NK-92 treated with Interleukin-12 subunit alpha and Interleukin-12 subunit beta, amount 100 ng/mL, for 24 hours (cell line): ENCODE data around the gene ABHD17C.

Experiments
- DNase-seq: peaks from one replicate; lab custom pipeline; 2025; lab: John Stamatoyannopoulos, UW

The ABHD17C gene

DNA sequence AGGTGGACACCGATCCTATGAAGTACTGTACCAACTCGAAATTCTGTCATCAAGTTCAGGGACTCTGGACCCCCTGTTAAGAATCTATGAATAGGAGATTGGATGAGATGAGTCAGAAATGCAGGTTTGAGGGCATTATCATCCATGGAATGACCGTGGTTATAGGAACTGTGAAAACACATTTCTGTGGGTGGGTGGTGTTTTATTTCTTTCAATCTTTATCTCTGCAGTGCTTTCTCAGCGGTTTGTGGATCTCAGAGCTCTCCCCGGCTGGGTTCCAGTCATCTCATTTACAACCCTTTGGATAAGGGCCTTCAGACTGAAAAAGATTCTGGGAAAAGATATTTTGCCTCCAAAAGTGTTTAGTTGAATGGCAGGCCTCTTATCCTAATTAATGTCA, 5.4 kb upstream of the ABHD17C start:
- DNase-seq, result no peak

DNA sequence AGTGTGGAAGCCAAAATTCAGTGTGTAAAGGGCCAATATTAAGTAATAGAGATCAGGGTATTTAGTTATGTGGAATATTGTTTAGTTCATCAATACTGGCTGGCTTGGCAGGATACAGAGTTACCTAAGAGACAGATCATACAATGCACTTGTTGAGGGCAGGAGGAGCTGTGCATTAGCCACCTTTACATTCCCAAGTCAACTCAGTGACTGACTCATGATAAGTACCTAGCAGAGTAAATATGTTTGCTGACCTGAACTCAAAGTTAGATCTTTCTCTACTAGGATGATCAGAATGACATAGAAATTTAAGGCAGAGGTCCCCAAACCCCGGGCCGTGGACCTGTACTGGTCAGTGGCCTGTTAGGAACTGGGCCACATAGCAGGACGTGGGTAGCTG, 3.5 kb upstream of the ABHD17C start:
- no peak for DNase-seq

DNA sequence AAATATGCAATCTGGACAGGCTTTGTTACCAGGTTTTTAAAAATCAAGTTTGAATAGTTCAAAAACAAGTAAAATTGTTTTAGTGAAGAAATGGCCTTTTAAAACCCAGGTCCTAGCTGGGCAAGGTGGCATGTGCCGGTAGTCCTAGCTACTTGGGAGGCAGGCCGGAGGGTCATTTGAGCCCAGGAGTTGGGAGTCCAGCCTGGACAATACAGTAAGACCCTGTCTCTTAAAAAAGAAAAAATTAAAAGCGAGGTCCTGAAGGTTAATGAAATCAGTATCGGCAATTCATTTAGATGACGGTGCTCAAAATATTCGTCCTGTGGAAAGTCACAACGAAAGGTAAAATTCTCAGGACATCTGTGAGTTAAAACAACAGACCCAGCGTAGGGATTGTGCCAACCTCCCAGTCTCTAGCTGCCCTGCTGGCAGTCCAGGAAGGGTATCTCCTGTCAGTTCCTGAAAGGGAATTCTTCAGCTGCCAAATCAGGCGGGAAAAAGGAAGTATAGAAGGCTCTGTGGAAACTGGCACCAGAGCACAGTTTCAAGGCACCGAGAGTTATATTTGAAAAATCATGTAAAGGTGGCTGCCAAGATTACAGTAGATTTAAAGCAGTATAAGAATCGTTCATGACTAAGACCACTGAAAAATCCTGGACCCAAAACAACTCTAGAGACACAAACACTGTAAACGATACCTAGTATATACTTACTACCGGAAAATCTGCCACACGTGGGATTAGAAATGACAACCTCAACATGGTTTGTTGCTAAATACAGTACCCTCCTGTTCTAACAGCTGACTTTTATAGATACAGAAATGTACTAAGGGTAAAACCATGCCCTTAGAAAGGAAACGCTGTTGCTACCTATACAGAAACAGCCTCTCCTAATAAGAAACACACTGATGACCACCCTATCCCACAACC, 1.2 kb upstream of the ABHD17C start:
- DNase-seq, result no peak

DNA sequence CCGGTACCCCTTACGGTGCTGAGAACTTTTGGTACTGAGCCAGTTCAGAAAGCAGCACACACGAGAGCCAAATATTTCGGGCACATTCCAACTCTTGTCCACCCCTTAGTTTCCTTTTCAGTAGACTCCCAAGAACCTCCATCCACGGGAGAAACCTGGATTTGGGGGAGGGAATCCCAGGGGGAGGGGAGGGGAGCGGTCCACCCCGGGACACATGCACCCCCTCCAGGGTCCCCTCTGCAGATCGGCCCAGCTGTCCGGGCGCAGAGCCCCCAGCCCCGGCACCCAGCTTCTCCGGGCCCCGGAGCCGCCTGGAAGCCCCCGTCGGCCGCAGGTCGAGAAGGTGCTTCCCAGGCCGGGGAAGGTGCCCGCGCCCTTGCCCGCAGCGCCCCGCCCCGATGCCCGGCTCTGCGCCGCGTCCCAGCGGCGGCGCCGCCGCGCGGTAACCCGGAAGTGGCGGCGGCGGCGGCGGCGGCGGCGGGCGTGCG, 455 bp upstream of the ABHD17C start:
- peak; percentile 13 for DNase-seq

DNA sequence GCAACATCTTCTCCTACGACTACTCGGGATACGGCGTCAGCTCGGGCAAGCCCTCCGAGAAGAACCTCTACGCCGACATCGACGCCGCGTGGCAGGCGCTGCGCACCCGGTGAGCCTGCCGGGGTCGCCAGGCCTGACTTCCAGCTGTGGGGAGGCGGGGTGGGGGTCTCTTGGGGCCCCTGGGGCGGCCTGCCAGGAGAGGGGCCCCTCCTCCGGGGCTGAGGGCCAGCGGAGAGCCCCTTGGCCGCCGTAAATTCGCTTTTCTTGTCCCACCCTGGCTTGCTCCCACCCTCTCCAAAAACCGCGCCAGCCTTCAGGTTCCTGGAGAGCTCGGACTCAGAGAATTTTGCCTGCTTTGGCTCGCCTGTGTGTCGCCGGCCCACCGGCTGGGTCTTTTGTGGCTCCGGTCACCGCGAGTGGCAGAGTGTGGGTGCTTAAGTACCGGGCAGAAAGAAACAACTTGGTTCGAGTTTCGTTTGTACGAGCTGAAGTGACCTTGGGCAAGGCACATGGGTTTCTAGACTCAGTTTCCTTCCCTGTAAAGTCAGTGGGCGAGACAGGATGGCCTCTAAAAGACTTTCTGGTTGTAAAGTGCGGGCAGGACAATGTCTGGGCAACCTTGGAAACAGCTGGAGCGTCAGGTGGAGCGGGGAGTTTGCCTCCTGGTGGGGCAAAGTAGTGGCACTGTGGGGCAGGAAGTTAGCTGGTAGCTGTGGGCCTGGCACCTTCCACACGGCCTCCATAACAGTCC, 976 bp downstream of the ABHD17C start:
- no peak for DNase-seq

DNA sequence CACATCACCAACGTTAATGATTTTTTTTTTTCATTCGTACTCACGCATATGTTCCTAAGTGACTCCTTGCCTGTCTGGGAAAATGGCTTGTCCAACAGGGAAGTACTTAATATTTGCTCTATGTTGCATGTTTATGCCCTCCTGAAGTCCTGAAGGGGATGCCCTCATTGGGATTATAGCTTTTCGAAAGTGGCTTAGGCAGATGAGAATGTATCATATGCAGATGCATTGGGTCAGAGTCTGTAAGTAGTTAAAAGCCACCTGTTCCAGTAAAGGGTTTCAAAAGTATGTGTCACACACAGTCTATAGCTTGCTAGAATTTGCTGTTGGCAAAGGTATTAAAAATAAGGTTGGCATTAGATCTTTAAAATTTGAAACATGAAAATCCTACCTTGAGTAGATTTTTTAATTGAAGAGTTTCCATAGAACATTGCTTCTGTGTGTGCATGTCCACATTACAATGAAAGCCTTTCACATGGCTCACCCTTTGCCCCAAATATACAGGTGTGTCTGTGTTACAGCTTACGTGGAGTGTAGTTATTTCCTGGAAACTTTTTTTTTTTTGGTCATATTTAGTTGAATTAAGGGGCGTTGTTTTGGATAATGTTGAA, 2.1 kb downstream of the ABHD17C start:
- no peak for DNase-seq

DNA sequence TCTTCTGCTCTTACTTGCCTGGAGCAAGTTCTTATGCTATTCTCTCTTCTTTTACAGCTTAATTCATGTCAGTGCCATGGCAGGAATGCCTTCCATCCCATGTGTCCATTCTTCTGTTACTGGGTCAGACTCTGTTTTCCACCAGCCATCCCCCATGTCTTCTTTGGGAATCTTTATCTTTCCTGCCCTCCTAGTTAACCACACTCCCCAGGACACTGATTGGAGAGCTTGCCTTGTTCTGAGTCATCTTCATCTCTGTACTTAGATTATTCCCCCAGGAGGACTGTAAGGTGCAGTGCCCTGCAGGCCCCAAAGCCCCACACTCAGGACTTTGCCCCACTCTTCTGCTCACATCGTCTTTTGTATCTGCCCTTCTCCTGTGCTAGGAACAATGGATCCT, 3.6 kb downstream of the ABHD17C start:
- no peak for DNase-seq

DNA sequence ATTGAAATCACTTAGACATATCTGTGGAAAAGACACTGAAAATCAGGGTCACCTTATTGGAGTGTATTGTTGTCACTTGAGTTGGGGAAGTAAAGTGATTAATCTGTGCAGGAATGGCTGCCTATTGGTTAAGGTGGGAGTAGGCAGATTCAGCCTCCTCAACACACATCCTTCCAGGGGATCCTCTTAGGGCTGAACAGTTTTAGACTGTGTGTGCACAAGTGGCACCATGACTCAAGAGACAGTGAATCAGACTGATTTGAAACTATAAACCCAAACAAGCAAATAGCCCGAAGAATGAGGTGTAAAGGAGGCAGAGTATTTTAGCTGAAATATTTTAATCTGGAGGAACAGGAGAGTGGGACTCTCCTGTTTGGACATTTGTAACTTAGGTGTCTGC, 4.9 kb downstream of the ABHD17C start:
- no peak for DNase-seq

DNA sequence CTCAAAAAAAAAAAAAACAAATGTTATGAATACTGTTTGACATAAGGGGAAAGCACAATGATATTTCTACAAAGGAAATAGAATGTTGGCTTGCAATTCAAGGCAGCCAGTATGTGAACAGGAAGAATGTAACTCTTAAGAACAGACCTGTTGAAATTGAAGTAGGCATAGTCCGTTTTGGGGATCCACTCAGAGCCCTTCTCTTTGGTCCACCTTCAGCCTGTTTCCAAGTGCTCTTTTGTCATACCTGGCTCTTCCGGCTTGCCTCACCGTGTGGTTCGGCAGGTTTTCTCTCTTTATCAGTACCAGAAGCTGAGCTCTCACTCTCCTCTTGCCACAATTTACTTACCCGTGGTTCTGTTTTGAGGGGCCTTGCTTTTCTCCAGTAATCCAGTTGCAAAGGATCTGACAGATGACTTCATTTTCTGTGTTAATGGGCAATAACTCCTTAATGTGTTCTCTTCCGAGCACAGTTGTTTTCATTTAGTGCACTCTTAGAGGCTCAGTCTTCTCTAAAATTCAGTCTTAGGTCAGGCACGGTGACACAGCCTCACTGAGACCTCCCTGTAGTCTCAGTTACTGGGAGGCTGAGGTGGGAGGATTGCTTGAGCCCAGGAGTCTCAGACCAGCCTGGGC, 6.7 kb downstream of the ABHD17C start:
- DNase-seq, result no peak

DNA sequence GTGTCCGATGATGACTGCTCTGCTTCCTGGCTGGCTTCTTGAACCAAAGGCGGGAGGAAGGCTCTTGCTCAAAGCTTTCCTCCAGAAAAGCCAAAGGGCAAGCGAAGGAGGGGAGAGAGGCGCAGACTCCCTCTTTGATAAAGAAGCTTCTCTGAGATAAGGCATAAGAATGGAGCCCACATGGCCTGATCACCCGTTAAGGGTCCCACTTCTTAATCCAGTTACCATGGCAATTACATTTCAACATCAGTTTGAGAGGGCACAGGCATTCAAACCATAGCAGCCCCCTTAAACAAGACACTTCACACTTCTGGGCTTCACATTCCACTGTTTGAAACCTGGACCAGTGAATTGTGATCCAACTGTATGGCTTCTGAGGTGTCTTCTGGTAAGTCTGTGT, 8.0 kb downstream of the ABHD17C start:
- DNase-seq, result no peak

DNA sequence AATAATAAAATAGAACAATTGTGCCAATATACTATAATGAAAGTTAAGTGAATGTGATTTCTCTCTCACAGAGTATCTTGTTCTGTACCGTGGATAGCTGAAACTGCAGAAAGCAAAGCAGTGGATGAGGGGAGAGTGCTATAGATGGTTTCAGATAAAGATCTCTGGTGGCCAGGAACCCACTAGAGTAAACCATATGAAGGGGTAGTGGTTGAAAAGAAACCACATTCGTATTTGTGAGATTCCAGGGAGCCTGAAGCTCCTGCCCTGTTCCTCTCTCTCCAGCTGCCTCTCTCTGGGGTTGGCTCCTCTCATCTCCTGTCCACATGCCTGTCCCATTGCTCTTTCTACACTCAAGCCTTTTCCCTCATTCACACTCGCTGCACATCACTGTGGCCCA, 8.9 kb downstream of the ABHD17C start:
- no peak for DNase-seq

DNA sequence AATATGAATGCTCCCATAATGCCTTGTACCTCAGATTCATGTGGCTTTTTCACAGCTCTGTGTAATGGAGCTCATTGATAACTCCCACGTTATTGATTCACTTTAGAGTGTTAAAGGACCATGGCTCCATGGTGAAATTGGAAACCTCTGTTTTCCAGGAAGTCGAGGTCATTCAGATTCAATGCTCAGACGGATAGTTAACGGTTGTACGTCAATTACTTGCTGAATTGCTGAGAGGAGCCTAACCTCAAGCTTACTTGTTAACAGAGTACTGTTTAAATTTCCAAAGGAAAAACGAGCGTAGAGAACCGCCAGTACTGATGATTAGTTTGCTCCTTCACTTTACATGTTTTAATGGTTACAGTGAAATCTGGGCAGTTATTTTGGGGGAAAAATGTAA, 11.1 kb downstream of the ABHD17C start:
- DNase-seq, result no peak

DNA sequence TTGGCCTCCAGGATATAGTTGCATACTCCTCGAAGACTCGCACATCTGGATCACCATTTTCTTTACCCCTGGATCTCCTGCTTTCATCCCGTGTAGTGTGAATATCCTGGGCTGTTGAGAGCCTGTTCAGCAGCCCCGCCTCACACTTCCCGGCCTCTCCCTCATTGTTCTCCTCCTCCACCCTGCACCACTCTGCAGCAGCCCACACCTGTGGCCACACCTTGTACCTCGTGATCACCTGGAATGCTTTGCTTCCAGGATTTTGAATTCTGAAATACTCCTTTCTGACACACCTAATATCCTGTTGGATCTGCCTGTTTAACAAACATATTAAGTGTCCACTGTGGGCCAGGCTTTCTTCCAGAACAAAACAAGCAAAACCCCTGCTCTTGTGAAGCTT, 14.4 kb downstream of the ABHD17C start:
- DNase-seq, result no peak

DNA sequence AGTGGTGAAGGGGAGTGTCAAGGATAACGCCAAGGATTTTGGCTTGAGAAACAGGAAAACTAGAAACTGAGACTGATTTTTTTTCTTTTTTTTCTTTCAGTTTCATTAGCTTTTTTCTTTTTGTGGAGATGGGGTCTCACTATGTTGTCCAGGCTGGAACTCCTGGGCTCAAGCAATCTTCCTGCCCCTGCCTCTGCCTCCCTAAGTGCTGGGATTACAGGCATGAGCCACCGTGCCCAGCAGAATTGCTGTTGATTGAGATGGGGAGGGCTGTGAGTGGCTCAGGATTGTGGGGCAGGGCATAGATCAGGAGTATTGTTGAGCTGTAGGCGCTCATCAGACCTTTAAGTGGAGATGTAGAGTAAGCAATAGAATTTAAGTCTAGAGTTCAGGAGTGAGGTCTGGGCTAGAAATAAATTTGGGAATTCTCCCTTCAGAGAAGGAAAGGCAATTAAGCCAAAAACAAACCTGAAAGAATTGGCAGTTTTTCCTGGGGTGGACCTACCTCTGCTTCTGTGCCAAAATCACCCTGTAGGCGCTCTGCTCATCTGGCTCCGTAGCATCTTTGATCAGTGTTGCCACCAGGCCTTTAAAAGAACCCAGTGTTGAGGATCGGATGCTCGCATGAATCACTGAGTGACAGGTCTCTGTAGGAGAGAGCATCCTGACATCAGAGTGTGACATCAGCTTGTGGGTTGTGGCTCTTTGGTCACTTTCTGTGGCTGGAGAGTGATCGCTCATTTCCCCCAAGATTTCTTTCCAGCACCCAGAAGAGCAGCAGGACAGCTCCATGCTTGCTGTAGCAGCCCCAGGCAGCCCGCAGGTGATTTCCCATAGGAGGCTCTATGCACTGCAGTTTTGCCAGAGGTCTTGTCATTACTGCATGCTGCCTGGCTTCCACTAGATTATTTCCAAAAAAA, 15.8 kb downstream of the ABHD17C start:
- DNase-seq, result peak; percentile 57

DNA sequence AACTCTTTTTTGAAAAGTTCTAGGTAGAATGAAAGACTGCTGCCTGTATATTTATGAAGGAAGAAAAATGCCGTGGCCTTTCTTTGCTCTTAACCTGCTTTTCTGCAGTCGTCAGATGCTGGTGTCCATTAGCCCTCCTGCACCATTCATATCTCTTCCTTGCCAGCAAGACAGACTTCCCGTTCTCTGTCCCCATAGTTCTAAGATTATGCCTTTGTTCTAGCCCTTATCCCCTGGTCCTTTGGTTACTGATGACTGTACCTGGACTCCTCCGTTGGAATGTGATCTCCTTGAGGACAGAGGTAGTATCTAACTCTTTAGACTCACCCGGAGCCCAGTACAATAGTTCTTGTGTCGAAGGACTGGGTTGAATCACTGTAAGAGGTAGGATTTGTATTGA, 16.8 kb downstream of the ABHD17C start:
- DNase-seq, result no peak

DNA sequence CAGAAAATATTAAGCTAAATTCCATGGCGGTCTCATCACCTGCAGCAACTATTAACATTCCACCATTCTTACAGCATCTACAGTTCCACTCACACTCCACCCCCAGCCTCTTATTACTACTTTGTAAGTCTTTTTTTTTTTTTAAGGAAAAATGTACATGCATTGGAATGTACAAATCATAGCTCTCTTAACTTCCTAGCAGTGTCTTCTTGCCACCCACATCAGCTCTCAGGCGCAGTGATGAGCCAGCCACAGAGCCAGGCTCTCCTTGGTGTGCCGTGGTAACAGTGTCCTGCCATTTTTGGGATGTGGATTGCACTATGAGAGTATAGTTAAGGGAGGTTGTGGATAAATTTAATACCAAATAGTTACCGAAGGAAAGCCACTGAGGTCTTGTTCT, 17.8 kb downstream of the ABHD17C start:
- DNase-seq, result no peak

DNA sequence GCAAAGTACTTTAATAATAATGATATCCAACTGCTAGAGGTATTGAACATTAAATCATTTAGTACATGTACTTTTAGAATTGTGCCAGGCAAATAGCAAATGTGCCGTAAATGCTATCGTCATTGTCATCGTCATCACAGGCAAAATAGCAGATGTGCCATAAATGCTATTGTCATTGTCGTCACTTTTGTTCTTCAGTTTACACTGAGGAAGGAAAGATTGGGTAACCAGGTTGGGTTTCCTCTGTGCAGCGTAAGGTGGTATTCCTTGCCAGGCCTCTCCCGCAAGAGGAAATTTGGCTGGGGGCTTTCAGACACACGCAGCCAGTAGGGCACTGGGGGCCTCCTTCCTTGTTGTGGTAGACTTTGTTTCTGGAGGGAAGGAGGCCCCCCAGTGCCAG, 26.4 kb downstream of the ABHD17C start:
- DNase-seq, result no peak

DNA sequence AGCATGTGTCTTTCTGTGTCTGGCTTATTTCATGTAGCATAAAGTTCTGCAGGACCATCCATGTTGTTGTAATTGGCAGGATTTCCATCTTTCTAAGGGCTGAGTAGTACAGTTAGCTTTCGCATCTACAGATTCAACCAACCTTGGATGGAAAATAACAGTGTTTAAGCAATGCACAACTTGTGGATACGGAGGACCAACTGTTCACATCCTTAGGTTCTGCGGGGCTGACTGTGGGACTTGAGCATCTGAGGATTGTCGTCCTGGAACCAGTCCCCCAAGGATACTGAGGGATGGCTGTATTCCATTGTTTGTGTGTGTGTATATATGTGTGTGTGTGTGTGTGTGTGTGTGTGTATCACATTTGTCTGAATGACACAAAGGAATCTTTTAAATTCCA, 27.7 kb downstream of the ABHD17C start:
- DNase-seq, result no peak

DNA sequence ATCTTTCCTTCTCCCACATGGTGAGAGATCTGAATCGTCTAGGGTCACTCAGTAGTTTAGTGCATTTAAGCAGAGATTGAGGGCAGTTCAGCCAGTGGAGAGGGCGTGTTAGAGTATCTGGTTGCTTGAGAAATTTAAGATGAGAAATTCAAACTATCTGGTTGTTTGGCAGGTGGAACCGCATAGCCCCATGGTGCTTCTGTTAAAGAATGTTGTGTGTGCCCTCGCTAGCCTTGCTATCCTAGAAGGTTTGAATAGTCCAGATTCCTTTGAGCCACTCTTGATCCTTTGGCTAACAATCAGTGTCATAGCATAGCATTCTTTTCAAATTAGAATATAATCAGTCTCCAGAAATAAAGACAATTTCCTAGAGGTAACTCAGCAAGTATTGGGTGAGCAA, 32.1 kb downstream of the ABHD17C start:
- DNase-seq, result no peak

DNA sequence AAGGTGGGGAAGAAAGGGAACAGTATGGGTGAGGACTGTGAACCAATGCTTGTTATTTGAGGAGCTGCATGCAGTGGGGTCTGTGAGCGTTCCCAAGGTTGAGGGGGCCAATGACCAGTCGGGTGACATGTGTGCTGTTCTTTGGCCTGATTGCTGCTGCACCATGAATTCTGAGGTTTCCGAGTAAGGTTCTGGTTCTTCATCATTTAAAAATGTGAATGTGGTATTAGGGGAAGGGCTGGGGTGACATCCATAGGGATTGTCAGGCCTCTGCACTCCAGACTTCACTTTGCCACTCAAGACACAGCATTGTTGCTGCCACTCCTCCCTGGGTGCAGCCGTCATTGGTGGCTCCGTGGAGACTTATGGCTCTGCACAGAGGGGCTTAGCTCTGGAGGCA, 32.5 kb downstream of the ABHD17C start:
- no peak for DNase-seq

DNA sequence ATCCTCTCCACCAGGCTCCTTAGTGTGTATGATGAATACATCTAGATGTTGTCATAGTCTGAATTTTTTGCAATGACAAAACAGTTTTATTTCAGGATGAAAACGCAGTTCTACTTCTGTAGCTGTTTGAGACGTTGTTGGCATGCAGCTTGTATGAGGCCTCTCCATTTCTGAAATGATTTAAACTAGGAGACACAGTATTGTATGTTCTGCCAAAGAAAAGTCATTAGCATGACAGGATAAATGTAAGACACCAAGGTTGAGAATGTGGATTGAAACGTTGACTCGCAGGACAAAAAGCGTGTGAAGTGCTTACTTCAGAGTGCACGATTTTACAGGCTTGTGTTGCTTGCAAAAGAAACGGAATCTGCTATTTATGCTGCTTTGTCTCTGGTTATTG, 35.3 kb downstream of the ABHD17C start:
- DNase-seq, result no peak
